Natural killer cell (primary cell): ENCODE data around the gene ADH1C. TPM values are rescaled to one million over a fixed set of nuclear protein-coding genes. Genes with fewer than 3 reads are reported as not detected.

Experiments used
- ATAC-seq, 3 donors: fragments of 150-1000 bp in 2 of 3; fragments of 200-7000 bp in 1 of 3; cut with Tn5 transposase; 1 replicate in 1 of 3; 2 replicates in 2 of 3; pipeline ENCODE4 v1.10.0; 2021; ENCODE audit warnings: mild to moderate bottlenecking in 2 of 3, moderate library complexity in 2 of 3
- DNase-seq, 2 donors: peaks; one replicate each; pipeline versions ENCODE4 v3.0.0 to v3.0.0-alpha.2; 2013 to 2021; ENCODE audit warnings: mixed read lengths in 1 of 2
- H3K27ac ChIP-seq: one replicate; pipeline ENCODE4 v1.5.1; 2013; ENCODE audit warnings: mild to moderate bottlenecking, low read length
- H3K27me3 ChIP-seq: one replicate; pipeline ENCODE4 v1.6.1; 2013; ENCODE audit warnings: low read length; ENCODE audit not compliant: control insufficient read depth, insufficient read depth
- H3K36me3 ChIP-seq: one replicate; pipeline ENCODE4 v1.6.1; 2013; ENCODE audit warnings: low read length; ENCODE audit not compliant: control insufficient read depth, insufficient read depth
- H3K4me1 ChIP-seq: one replicate; pipeline ENCODE4 v1.6.1; 2013; ENCODE audit warnings: low read length; ENCODE audit not compliant: control insufficient read depth, insufficient read depth
- H3K4me3 ChIP-seq: one replicate; pipeline ENCODE4 v1.5.1; 2013; ENCODE audit warnings: low read length
- H3K9me3 ChIP-seq: one replicate; pipeline ENCODE4 v1.6.1; 2013; ENCODE audit warnings: low read length; ENCODE audit not compliant: control insufficient read depth, insufficient read depth
- H3K27ac Mint-ChIP-seq, 2 donors: one replicate each; pipeline ENCODE4 v1.8.0; 2022; ENCODE audit warnings: mild to moderate bottlenecking in 2 of 2, mixed read lengths in 2 of 2, moderate library complexity in 1 of 2
- H3K27me3 Mint-ChIP-seq, 2 donors: one replicate each; pipeline ENCODE4 v1.8.0; 2022; ENCODE audit warnings: low read depth in 2 of 2, mixed read lengths in 2 of 2
- H3K36me3 Mint-ChIP-seq: one replicate; pipeline ENCODE4 v1.8.0; 2022; ENCODE audit warnings: mixed read lengths
- H3K4me1 Mint-ChIP-seq, 2 donors: one replicate each; pipeline ENCODE4 v1.8.0; 2022; ENCODE audit warnings: mixed read lengths in 2 of 2
- H3K4me3 Mint-ChIP-seq: one replicate; pipeline ENCODE4 v1.8.0; 2022; ENCODE audit warnings: mild to moderate bottlenecking, moderate library complexity, mixed read lengths
- H3K9me3 Mint-ChIP-seq, 2 donors: one replicate each; pipeline ENCODE4 v1.8.0; 2022; ENCODE audit warnings: mixed read lengths in 2 of 2
- CTCF ChIP-seq: fragments of 200-600 bp; IDR thresholded peaks from one replicate; pipeline ENCODE4 v1.8.0; 2022; ENCODE audit warnings: antibody characterized with exemption
- WGBS: methylation state at CpG from one replicate; pipeline ENCODE4 v1.1.7; 2013; ENCODE audit warnings: missing lambda C conversion rate; ENCODE audit not compliant: insufficient coverage; 5-methylcytosine and 5-hydroxymethylcytosine counted together
- intact Hi-C: fragments of 100-400 bp; cut with micrococcal nuclease; formaldehyde crosslinking; loops from one replicate; pipeline ENCODE4 v1.14.2; 2022
- total RNA-seq, 4 donors: library from RNA; stranded (reverse); fragments of 120-200 nt in 1 of 4; gene quantifications; one replicate each; pipeline versions ENCODE4 v1.2.3 to v1.2.4, GENCODE V29; 2013 to 2022

ADH1C gene
- total RNA-seq, 3 donors from 2014 or later (not counting 1 experiment from before 2014, with no cell fraction given) = not detected

- Mint-ChIP-seq H3K36me3 (no peaks in the 10 kb centered on the region), H3K27ac (no peak overlapping the region), H3K27me3 (peaks cover 0 to 3% of the 10 kb centered on the region in 2 donors), H3K4me1 (no peaks in the 10 kb centered on the region), H3K4me3 (no peak overlapping the region), H3K9me3 (no peaks in the 10 kb centered on the region)
- TF ChIP-seq CTCF = no peak
- WGBS = no CpG with 5 or more reads among the region's 1 CpG
- DNase-seq (no peak), ATAC-seq (no peak)
- intact Hi-C loops = no loop called here
- H3K4me3 ChIP-seq = no peak overlapping the region
- no peaks in the 10 kb centered on the region for H3K9me3 ChIP-seq
- no peaks in the 10 kb centered on the region for H3K27me3 ChIP-seq
- H3K27ac ChIP-seq = no peak overlapping the region
- H3K36me3 ChIP-seq = no peaks in the 10 kb centered on the region
- H3K4me1 ChIP-seq = no peaks in the 10 kb centered on the region
These were observed 13.9 kb upstream of the ADH1C start for GRCh38 chr4:99366491-99366890.

DNA sequence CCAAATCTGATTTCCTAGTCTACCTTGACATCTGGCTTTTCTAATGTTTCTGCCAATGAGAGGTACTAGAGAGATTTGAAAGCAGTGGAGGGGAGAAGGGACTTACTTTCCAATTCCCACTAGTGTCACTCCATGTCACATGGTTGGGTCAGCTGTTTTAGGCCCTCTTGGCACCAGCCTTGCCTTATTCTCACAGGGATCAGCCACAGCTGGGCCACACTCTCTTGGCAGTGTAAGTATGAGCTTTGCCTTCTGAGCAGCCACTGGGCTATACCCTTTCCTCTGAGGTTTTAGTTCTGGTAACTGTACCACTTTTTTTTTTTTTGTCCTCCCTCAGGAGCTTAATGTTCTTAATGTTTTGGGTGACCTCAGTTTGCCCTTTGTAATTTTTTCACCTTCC lies 10.2 kb upstream of the ADH1C start:
- Mint-ChIP-seq H3K27ac (no peak overlapping the region), H3K4me3 (no peak overlapping the region), H3K4me1 (no peaks in the 10 kb centered on the region), H3K9me3 (no peaks in the 10 kb centered on the region), H3K36me3 (no peaks in the 10 kb centered on the region), H3K27me3 (peaks cover 0 to 3% of the 10 kb centered on the region in 2 donors)
- DNase-seq (no peak), ATAC-seq (no peak)
- no peak overlapping the region for H3K27ac ChIP-seq
- H3K9me3 ChIP-seq = no peaks in the 10 kb centered on the region
- no peaks in the 10 kb centered on the region for H3K27me3 ChIP-seq
- no peak for TF ChIP-seq CTCF
- intact Hi-C loops = no loop called here
- H3K4me1 ChIP-seq = no peaks in the 10 kb centered on the region
- H3K36me3 ChIP-seq = no peaks in the 10 kb centered on the region
- no peak overlapping the region for H3K4me3 ChIP-seq

GRCh38 chr4:99361899-99362275 lies 9.3 kb upstream of the ADH1C start:
- no peak for TF ChIP-seq CTCF
- H3K36me3 ChIP-seq = no peaks in the 10 kb centered on the region
- H3K4me3 Mint-ChIP-seq = no peak overlapping the region
- no peaks in the 10 kb centered on the region for H3K36me3 Mint-ChIP-seq
- H3K9me3 ChIP-seq = no peaks in the 10 kb centered on the region
- intact Hi-C loops = no loop called here
- DNase-seq = no peak
- no peak for ATAC-seq
- no peak overlapping the region for H3K27ac Mint-ChIP-seq
- no peaks in the 10 kb centered on the region for H3K4me1 Mint-ChIP-seq
- H3K27me3 Mint-ChIP-seq = no peaks in the 10 kb centered on the region
- no peaks in the 10 kb centered on the region for H3K9me3 Mint-ChIP-seq
- no peak overlapping the region for H3K4me3 ChIP-seq
- H3K4me1 ChIP-seq = no peaks in the 10 kb centered on the region
- no peak overlapping the region for H3K27ac ChIP-seq
- H3K27me3 ChIP-seq = no peaks in the 10 kb centered on the region

DNA sequence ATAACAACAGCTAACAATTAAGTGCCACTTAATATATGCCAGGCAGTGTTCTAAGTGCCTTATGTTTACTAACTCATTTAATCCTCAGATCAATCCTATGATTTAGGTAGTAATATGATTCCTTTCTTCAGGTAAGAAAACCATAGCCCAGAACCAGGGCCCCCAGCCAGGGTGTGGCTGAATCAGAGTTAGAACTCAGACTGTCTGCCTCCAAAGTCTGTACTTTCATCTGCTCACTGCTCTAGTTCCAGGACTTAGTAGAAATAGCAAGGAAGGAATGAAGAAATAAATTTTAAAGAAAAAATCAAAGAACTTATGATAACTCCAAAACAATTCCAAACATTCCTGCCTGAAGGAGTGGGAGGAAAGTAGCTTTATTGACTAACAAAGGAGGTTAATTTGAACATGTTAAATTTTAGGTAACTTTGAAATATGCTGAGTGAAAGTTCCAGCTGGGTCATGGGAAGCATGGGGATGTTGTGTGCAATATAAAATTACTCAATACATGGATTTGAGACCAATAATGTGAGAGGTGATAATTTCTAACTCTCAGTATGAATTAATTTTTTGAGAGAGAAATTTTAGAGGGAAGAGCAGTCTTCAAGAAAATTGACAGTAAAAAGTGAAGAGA lies 8.8 kb upstream of the ADH1C start:
- no peaks in the 10 kb centered on the region for H3K27me3 Mint-ChIP-seq
- no peak overlapping the region for H3K4me3 ChIP-seq
- no peak overlapping the region for H3K4me3 Mint-ChIP-seq
- H3K4me1 Mint-ChIP-seq = peaks cover 4 to 5% of the 10 kb centered on the region in 2 donors
- H3K9me3 Mint-ChIP-seq = no peaks in the 10 kb centered on the region
- no peak overlapping the region for H3K27ac Mint-ChIP-seq
- no peaks in the 10 kb centered on the region for H3K27me3 ChIP-seq
- H3K9me3 ChIP-seq = no peaks in the 10 kb centered on the region
- intact Hi-C loops = no loop called here
- no peak overlapping the region for H3K27ac ChIP-seq
- DNase-seq (no peak), ATAC-seq (no peak)
- no peak for TF ChIP-seq CTCF
- peaks cover under 1% of the 10 kb centered on the region for H3K4me1 ChIP-seq
- no peaks in the 10 kb centered on the region for H3K36me3 Mint-ChIP-seq
- H3K36me3 ChIP-seq = no peaks in the 10 kb centered on the region
